Body of pancreas (tissue), 4 donors: ENCODE measurements around the gene ATP2B1.

Experiments used
- POLR2A ChIP-seq, 3 donors: fragments of 450-650 bp; IDR thresholded peaks; one replicate each; pipeline ENCODE4 v1.6.1; 2016; ENCODE audit warnings: antibody characterized with exemption in 3 of 3, mild to moderate bottlenecking in 2 of 3
- TF ChIP-seq, protein P1 (sequence below), 7 experiments: fragments of 450-650 bp in 4 of 7; fragments of 200-600 bp in 3 of 7; sonication (generic) in 3 of 7; IDR thresholded peaks; one replicate each; pipeline ENCODE4 v1.5.1; 2016 to 2019; ENCODE audit warnings: antibody characterized with exemption in 7 of 7

- TF ChIP-seq, protein P1, sequence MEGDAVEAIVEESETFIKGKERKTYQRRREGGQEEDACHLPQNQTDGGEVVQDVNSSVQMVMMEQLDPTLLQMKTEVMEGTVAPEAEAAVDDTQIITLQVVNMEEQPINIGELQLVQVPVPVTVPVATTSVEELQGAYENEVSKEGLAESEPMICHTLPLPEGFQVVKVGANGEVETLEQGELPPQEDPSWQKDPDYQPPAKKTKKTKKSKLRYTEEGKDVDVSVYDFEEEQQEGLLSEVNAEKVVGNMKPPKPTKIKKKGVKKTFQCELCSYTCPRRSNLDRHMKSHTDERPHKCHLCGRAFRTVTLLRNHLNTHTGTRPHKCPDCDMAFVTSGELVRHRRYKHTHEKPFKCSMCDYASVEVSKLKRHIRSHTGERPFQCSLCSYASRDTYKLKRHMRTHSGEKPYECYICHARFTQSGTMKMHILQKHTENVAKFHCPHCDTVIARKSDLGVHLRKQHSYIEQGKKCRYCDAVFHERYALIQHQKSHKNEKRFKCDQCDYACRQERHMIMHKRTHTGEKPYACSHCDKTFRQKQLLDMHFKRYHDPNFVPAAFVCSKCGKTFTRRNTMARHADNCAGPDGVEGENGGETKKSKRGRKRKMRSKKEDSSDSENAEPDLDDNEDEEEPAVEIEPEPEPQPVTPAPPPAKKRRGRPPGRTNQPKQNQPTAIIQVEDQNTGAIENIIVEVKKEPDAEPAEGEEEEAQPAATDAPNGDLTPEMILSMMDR (IDR thresholded peaks at IDR 0.05): no peak
- TF ChIP-seq POLR2A (IDR thresholded peaks at IDR 0.05): no peak
Measured at GRCh38 chr12:89567691-89568239, 140.9 kb downstream of the ATP2B1 start.
